GM10248 (cell line): Measurements from ENCODE around the gene PARD3B.

Source experiments
- CTCF ChIA-PET: fragments of 300-600 bp; sonication (Branson Sonifier 250); formaldehyde crosslinking; extraction: SDS; loops from one replicate; lab custom pipeline; 2021; ENCODE audit warnings: antibody characterized with exemption; lab: Yijun Ruan, JAX
- POLR2A ChIA-PET: fragments of 350-650 bp; sonication (Branson Sonifier 250); formaldehyde crosslinking; extraction: SDS; loops from one replicate; lab custom pipeline; 2020; ENCODE audit warnings: antibody characterized with exemption; lab: Yijun Ruan, JAX
- DNase-seq: peaks from one replicate; pipeline ENCODE4 v3.0.0; 2012; ENCODE audit errors: extremely low spot score
- CTCF ChIP-seq: IDR thresholded peaks from 2 replicates; pipeline ENCODE4 v1.5.1; 2012; ENCODE audit warnings: mild to moderate bottlenecking, low read depth; ENCODE audit errors: extremely low read depth, missing control alignments, control extremely low read depth

The PARD3B gene

GRCh38 chr2:205407984-205408383 lies 862.7 kb downstream of the PARD3B start:
- TF ChIP-seq CTCF: no peak
- no peak for DNase-seq
- CTCF ChIA-PET: interaction anchor here (1.0 to 1.2 kb wide), 2 partner anchors 11 to 22 kb away, joined by 3 to 4 read pairs; no protein-coding TSS in a partner anchor
- POLR2A ChIA-PET: no interaction called here

GRCh38 chr2:205408696-205409095 lies 863.4 kb downstream of the PARD3B start:
- DNase-seq: no peak
- TF ChIP-seq CTCF: no peak
- ChIA-PET CTCF (no interaction called here), POLR2A (no interaction called here)

GRCh38 chr2:205409411-205409810 lies 864.1 kb downstream of the PARD3B start:
- DNase-seq: no peak
- TF ChIP-seq CTCF: no peak
- POLR2A ChIA-PET: no interaction called here
- CTCF ChIA-PET: no interaction called here

- CTCF ChIA-PET: no interaction called here
- DNase-seq: no peak
- POLR2A ChIA-PET: no interaction called here
- no peak for TF ChIP-seq CTCF
Observed at GRCh38 chr2:205411558-205411957, 866.3 kb downstream of the PARD3B start.

- no peak for DNase-seq
- CTCF ChIA-PET: no interaction called here
- TF ChIP-seq CTCF: no peak
- POLR2A ChIA-PET: no interaction called here
Observed at GRCh38 chr2:205424326-205424725, 879.1 kb downstream of the PARD3B start.

GRCh38 chr2:205425102-205425501 lies 879.8 kb downstream of the PARD3B start:
- POLR2A ChIA-PET: no interaction called here
- CTCF ChIA-PET: no interaction called here

More at GRCh38 chr2:205425102-205425501, 879.8 kb downstream of the PARD3B start:
- no peak for TF ChIP-seq CTCF
- no peak for DNase-seq
